Progenitor cell of endocrine pancreas (in vitro differentiated cells): Measurements from ENCODE around the gene XIRP2. TPM values are rescaled to one million over a fixed set of nuclear protein-coding genes. Genes with fewer than 3 reads are reported as not detected.

Experiments used
- DNase-seq: peaks from one replicate; pipeline ENCODE4 v3.0.0; 2021; ENCODE audit warnings: low spot score; ENCODE audit not compliant: unreplicated experiment
- H3K27ac Mint-ChIP-seq: 2 replicates; pipeline ENCODE4 v1.8.0; 2021; ENCODE audit warnings: mild to moderate bottlenecking, moderate library complexity, mixed read lengths
- H3K27me3 Mint-ChIP-seq: 2 replicates; pipeline ENCODE4 v1.8.0; 2021; ENCODE audit warnings: mixed read lengths
- H3K36me3 Mint-ChIP-seq: 2 replicates; pipeline ENCODE4 v1.8.0; 2022; ENCODE audit warnings: mixed read lengths; ENCODE audit not compliant: insufficient read depth
- H3K4me1 Mint-ChIP-seq: 2 replicates; pipeline ENCODE4 v1.8.0; 2021; ENCODE audit warnings: low read depth, mixed read lengths
- H3K4me3 Mint-ChIP-seq: 2 replicates; pipeline ENCODE4 v1.8.0; 2021; ENCODE audit warnings: low read depth, mild to moderate bottlenecking, moderate library complexity, mixed read lengths
- H3K9me3 Mint-ChIP-seq: 2 replicates; pipeline ENCODE4 v1.8.0; 2021; ENCODE audit warnings: low read depth, mixed read lengths
- CTCF ChIP-seq: fragments of 200-600 bp; sonication (generic); IDR thresholded peaks from one replicate; pipeline ENCODE4 v1.5.0; 2021; ENCODE audit warnings: antibody characterized with exemption, mild to moderate bottlenecking; ENCODE audit not compliant: unreplicated experiment
- total RNA-seq: library from RNA; stranded (reverse); gene quantifications from 2 replicates; pipeline ENCODE4 v1.2.1, GENCODE V29; 2021

Gene XIRP2
- total RNA-seq, 1 donor from 2014 or later, result 0.12 TPM

GRCh38 chr2:166924967-166925366 is 36.7 kb downstream of the XIRP2 start:
- Mint-ChIP-seq H3K4me1 (no peaks in the 10 kb centered on the region), H3K27ac (no peak overlapping the region), H3K27me3 (no peaks in the 10 kb centered on the region), H3K36me3 (no peaks in the 10 kb centered on the region), H3K9me3 (peaks cover 4% of the 10 kb centered on the region), H3K4me3 (no peak overlapping the region)
- TF ChIP-seq CTCF, result no peak
- DNase-seq, result no peak

- no peak for TF ChIP-seq CTCF
- no peak for DNase-seq
- Mint-ChIP-seq H3K4me3 (no peak overlapping the region), H3K4me1 (no peaks in the 10 kb centered on the region), H3K36me3 (no peaks in the 10 kb centered on the region), H3K9me3 (peaks cover 4% of the 10 kb centered on the region), H3K27me3 (no peaks in the 10 kb centered on the region), H3K27ac (no peak overlapping the region)
These were observed 38.4 kb downstream of the XIRP2 start for GRCh38 chr2:166926657-166927056.

GRCh38 chr2:166932032-166932431 is 43.8 kb downstream of the XIRP2 start:
- no peak for DNase-seq
- Mint-ChIP-seq H3K4me1 (no peaks in the 10 kb centered on the region), H3K9me3 (peaks cover 11% of the 10 kb centered on the region), H3K36me3 (peaks cover 1% of the 10 kb centered on the region), H3K4me3 (no peak overlapping the region), H3K27ac (no peak overlapping the region), H3K27me3 (no peaks in the 10 kb centered on the region)
- TF ChIP-seq CTCF, result no peak

GRCh38 chr2:166934817-166935216 is 46.5 kb downstream of the XIRP2 start:
- DNase-seq, result no peak
- H3K4me3 Mint-ChIP-seq, result no peak overlapping the region
- H3K4me1 Mint-ChIP-seq, result no peaks in the 10 kb centered on the region
- H3K27ac Mint-ChIP-seq, result no peak overlapping the region
- H3K36me3 Mint-ChIP-seq, result peaks cover 4% of the 10 kb centered on the region
- peaks cover 20% of the 10 kb centered on the region for H3K9me3 Mint-ChIP-seq
- H3K27me3 Mint-ChIP-seq, result no peaks in the 10 kb centered on the region
- TF ChIP-seq CTCF, result no peak

GRCh38 chr2:166942377-166942776 is 54.1 kb downstream of the XIRP2 start:
- Mint-ChIP-seq H3K36me3 (peaks cover 5% of the 10 kb centered on the region), H3K4me3 (no peak overlapping the region), H3K9me3 (peaks cover 16% of the 10 kb centered on the region), H3K27ac (no peak overlapping the region), H3K27me3 (no peaks in the 10 kb centered on the region), H3K4me1 (no peaks in the 10 kb centered on the region)
- TF ChIP-seq CTCF, result no peak
- DNase-seq, result no peak

GRCh38 chr2:166944909-166945308 is 56.6 kb downstream of the XIRP2 start:
- Mint-ChIP-seq H3K4me3 (no peak overlapping the region), H3K9me3 (peaks cover 8% of the 10 kb centered on the region), H3K4me1 (no peaks in the 10 kb centered on the region), H3K36me3 (peaks cover 2% of the 10 kb centered on the region), H3K27ac (no peak overlapping the region), H3K27me3 (no peaks in the 10 kb centered on the region)
- no peak for TF ChIP-seq CTCF
- DNase-seq, result no peak
